Testis (tissue), 3 donors: Measurements from ENCODE around the gene ATP6V0A4. TPM values are rescaled to one million over a fixed set of nuclear protein-coding genes. Genes with fewer than 3 reads are reported as not detected.

ENCODE experiments used
- DNase-seq: peaks from one replicate; pipeline ENCODE4 v3.0.0-alpha.2; 2019
- H3K27ac ChIP-seq, 2 donors: fragments of 200-600 bp; sonication (generic); one replicate each; pipeline ENCODE4 v1.5.1; 2019
- H3K27me3 ChIP-seq: fragments of 200-600 bp; sonication (generic); one replicate; pipeline ENCODE4 v1.5.1; 2019
- H3K36me3 ChIP-seq: fragments of 200-600 bp; sonication (generic); one replicate; pipeline ENCODE4 v1.5.1; 2017; ENCODE audit warnings: low read depth; ENCODE audit errors: missing control alignments
- H3K4me1 ChIP-seq: fragments of 200-600 bp; sonication (generic); one replicate; pipeline ENCODE4 v1.5.1; 2019
- H3K4me3 ChIP-seq, 2 donors: fragments of 200-600 bp; sonication (generic); one replicate each; pipeline ENCODE4 v1.5.1; 2017 to 2019
- H3K9me3 ChIP-seq: fragments of 200-600 bp; sonication (generic); one replicate; pipeline ENCODE4 v1.5.1; 2017
- POLR2A ChIP-seq: fragments of 450-650 bp; IDR thresholded peaks from one replicate; pipeline ENCODE4 v1.6.1; 2017; ENCODE audit warnings: antibody characterized with exemption, mild to moderate bottlenecking, moderate library complexity
- WGBS, 2 donors: methylation state at CpG; one replicate each; pipeline ENCODE4 v1.1.5; 2018; 5-methylcytosine and 5-hydroxymethylcytosine counted together
- intact Hi-C: fragments of 100-400 bp; cut with DNase I; formaldehyde crosslinking; loops from one replicate; pipeline ENCODE4 v1.15.1; 2023; ENCODE audit warnings: low total_unique reads
- polyA plus RNA-seq: library from polyadenylated mRNA; stranded (reverse); fragments of 350-450 nt; fragmentation: Illumina TruSeq; extraction: RNeasy Lipid Tissue Mini Kit (QIAGEN cat#74804); gene quantifications from one replicate; pipeline ENCODE4 v1.2.3, GENCODE V29; 2014; ENCODE audit warnings: low read depth, low replicate concordance; ENCODE audit not compliant: insufficient read depth
- total RNA-seq, 2 donors: library from RNA; depleted of rRNA; stranded (reverse); fragments of >200 nt; gene quantifications; one replicate each; pipeline ENCODE4 v1.2.3, GENCODE V29; 2016
- TF ChIP-seq, protein P1 (sequence below), 3 experiments: fragments of 450-650 bp in 2 of 3; fragments of 200-600 bp in 1 of 3; sonication (generic) in 1 of 3; IDR thresholded peaks; one replicate each; pipeline ENCODE4 v1.5.1; 2016 to 2019; ENCODE audit warnings: antibody characterized with exemption in 3 of 3, mild to moderate bottlenecking in 2 of 3, moderate library complexity in 1 of 3

The ATP6V0A4 gene
- total and polyA plus RNA-seq, 3 donors from 2014 or later = 0.65 to 1.8 (median 0.79) TPM

DNA sequence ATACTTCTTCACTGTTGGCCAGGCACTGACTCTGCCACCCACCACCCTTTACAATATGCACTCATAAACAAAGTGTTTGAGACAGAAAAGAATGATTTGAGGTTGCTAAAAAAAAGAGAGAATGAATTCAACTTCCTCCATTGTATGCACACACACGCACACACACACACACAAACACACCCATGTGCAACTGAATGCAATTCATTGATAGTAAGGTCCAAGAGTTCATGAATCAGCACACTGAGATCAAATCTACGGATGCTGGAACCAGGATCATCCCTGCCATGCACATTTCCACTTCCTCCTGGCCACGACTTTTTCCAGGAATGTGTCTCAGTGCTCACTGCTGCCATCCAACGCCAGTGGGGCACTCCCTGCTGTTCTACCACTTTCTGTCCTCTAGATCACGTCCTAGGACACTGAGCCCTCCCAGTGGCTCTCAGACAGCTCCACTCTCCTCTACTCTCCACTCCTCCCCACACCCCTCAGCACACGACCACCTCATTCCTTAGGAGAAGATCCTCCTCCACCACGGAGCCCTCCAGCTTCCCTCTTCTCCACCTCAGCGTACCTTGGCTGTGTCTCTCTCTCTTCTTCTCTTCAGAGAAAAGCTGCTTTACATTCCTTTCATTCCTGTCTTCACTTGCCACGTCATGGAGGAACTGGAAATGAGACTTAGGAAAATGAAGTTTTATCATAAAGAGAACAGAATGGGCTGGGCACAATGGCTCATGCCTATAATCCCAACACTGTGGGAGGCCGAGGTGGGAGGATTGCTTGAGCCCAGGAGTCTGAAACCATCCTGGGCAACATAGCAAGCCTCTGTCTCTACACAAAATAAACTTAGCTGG lies 12.2 kb downstream of the ATP6V0A4 start:
- no peaks in the 10 kb centered on the region for H3K9me3 ChIP-seq
- intact Hi-C loops = no loop called here
- TF ChIP-seq, protein P1, sequence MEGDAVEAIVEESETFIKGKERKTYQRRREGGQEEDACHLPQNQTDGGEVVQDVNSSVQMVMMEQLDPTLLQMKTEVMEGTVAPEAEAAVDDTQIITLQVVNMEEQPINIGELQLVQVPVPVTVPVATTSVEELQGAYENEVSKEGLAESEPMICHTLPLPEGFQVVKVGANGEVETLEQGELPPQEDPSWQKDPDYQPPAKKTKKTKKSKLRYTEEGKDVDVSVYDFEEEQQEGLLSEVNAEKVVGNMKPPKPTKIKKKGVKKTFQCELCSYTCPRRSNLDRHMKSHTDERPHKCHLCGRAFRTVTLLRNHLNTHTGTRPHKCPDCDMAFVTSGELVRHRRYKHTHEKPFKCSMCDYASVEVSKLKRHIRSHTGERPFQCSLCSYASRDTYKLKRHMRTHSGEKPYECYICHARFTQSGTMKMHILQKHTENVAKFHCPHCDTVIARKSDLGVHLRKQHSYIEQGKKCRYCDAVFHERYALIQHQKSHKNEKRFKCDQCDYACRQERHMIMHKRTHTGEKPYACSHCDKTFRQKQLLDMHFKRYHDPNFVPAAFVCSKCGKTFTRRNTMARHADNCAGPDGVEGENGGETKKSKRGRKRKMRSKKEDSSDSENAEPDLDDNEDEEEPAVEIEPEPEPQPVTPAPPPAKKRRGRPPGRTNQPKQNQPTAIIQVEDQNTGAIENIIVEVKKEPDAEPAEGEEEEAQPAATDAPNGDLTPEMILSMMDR (IDR thresholded peaks at IDR 0.05) = no peak
- TF ChIP-seq POLR2A = no peak

GRCh38 chr7:138784692-138785091 lies 13.3 kb downstream of the ATP6V0A4 start:
- H3K36me3 ChIP-seq = no peaks in the 10 kb centered on the region
- H3K9me3 ChIP-seq = no peaks in the 10 kb centered on the region
- 53 to 74% methylated on average over 4 of the region's 4 CpGs for WGBS, 2 donors
- no peaks in the 10 kb centered on the region for H3K4me1 ChIP-seq
- H3K4me3 ChIP-seq = no peak overlapping the region
- H3K27ac ChIP-seq = no peak overlapping the region
- no peak for DNase-seq
- no peak for TF ChIP-seq POLR2A
- TF ChIP-seq, protein P1 (IDR thresholded peaks at IDR 0.05) = no peak
- H3K27me3 ChIP-seq = no peaks in the 10 kb centered on the region
- intact Hi-C loops = no loop called here

More for the DNA sequence above, 12.2 kb downstream of the ATP6V0A4 start:
- Histone ChIP-seq H3K36me3 (no peaks in the 10 kb centered on the region), H3K27ac (no peak overlapping the region), H3K4me1 (no peaks in the 10 kb centered on the region), H3K27me3 (no peaks in the 10 kb centered on the region), H3K4me3 (no peak overlapping the region)
- 60 to 67% methylated on average over 10 of the region's 10 CpGs for WGBS, 2 donors
- DNase-seq = no peak

DNA sequence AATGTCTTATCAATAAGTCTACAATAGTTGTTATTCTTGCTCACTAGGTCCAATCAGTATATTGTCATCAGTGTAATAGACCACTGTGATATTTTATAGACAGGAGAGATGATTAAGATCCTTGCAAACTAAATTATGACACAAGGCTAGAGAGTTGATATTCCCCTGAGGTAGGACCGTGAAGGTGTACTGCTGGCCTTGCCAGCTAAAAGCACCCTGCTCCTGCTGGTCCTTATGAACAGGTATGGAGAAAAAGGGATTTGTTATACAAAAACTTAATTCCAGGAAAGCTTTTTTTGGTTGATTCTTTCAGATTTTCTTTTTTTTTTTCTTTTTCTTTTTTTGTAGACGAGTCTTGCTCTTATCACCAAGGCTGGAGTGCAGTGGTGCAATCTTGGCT lies 17.0 kb downstream of the ATP6V0A4 start:
- Histone ChIP-seq H3K27me3 (no peaks in the 10 kb centered on the region), H3K36me3 (no peaks in the 10 kb centered on the region), H3K9me3 (no peaks in the 10 kb centered on the region), H3K4me1 (no peaks in the 10 kb centered on the region), H3K4me3 (no peak overlapping the region), H3K27ac (no peak overlapping the region)
- intact Hi-C loops = no loop called here
- no peak for DNase-seq
- TF ChIP-seq POLR2A = no peak
- TF ChIP-seq, protein P1 (IDR thresholded peaks at IDR 0.05) = no peak
- WGBS, 2 donors = 77 to 79% methylated on average over 2 of the region's 2 CpGs

DNA sequence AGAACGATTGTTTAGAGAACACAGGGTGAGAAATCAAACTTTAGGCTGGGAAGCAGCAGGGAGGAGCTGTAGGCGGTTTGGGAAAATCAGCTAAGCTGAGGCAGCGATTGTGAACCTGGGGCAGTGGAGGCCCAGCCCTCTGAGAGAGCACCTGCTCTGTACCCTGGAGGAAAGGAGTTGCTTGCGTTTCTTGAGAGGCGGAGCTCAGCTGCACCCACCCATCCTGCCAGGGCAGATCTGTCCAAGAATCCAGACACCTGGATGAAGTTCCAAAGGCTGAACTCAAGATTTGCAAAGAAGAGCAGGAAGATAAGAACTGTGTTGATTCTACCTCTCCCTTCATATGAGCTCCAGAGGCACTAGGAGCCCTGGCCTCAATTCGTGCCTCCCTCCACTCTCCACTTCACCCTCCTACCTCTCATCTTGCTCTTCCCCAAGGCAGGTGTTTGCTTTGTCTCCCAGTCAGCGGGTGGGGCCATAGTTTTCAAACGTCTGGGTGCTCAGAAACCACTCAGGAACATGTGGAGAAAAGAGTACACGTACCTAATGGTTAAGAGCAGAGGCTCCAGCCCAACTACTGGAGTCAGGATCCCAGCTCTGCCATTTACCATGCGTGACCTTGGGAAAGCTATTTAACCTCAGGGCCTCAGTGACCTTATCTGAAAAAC lies 21.7 kb downstream of the ATP6V0A4 start:
- no peaks in the 10 kb centered on the region for H3K36me3 ChIP-seq
- no peaks in the 10 kb centered on the region for H3K9me3 ChIP-seq
- no peaks in the 10 kb centered on the region for H3K27me3 ChIP-seq
- TF ChIP-seq, protein P1 (IDR thresholded peaks at IDR 0.05) = no peak
- TF ChIP-seq POLR2A = no peak
- DNase-seq = no peak
- intact Hi-C loops = no loop called here
- no peaks in the 10 kb centered on the region for H3K4me1 ChIP-seq
- 75% methylated on average over 10 of the region's 10 CpGs for WGBS, 2 donors
- no peak overlapping the region for H3K27ac ChIP-seq
- H3K4me3 ChIP-seq = no peak overlapping the region
